ENCODE measurements around the gene KDM5C. TPM values are rescaled to one million over a fixed set of nuclear protein-coding genes. Genes with fewer than 3 reads are reported as not detected.

Gene KDM5C
- total RNA-seq, 1 donor from 2014 or later, result 65.2 TPM

DNA sequence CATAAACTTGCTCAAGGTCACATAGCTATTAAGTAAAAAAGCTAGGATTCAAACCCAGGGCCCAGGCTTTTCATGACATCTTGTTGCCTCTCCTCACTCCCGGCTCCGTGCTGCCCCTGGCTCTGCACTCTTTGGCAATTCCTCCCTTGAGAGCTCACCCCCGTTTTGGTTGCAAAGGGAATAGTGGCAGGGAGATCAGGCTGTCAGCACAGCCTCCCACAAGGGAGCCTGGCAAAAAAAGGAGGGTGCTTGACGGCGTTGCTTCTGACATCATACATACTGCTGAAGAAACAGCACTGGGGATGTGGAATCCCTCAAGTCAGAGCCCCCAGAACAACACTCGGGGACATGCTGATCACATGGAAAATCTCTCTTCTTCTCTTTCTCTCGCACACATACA is 35.8 kb upstream of the KDM5C start:
- ATAC-seq, result no peak
- Histone ChIP-seq H3K9me3 (no peaks in the 10 kb centered on the region), H3K36me3 (no peaks in the 10 kb centered on the region), H3K27ac (no peak overlapping the region), H3K4me3 (no peak overlapping the region), H3K27me3 (no peaks in the 10 kb centered on the region), H3K4me1 (no peaks in the 10 kb centered on the region)
- DNase-seq, result no peak
- intact Hi-C loops (cut with DNase I), result no loop called here
- TF ChIP-seq, protein P1, sequence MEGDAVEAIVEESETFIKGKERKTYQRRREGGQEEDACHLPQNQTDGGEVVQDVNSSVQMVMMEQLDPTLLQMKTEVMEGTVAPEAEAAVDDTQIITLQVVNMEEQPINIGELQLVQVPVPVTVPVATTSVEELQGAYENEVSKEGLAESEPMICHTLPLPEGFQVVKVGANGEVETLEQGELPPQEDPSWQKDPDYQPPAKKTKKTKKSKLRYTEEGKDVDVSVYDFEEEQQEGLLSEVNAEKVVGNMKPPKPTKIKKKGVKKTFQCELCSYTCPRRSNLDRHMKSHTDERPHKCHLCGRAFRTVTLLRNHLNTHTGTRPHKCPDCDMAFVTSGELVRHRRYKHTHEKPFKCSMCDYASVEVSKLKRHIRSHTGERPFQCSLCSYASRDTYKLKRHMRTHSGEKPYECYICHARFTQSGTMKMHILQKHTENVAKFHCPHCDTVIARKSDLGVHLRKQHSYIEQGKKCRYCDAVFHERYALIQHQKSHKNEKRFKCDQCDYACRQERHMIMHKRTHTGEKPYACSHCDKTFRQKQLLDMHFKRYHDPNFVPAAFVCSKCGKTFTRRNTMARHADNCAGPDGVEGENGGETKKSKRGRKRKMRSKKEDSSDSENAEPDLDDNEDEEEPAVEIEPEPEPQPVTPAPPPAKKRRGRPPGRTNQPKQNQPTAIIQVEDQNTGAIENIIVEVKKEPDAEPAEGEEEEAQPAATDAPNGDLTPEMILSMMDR (IDR thresholded peaks at IDR 0.05), result no peak

DNA sequence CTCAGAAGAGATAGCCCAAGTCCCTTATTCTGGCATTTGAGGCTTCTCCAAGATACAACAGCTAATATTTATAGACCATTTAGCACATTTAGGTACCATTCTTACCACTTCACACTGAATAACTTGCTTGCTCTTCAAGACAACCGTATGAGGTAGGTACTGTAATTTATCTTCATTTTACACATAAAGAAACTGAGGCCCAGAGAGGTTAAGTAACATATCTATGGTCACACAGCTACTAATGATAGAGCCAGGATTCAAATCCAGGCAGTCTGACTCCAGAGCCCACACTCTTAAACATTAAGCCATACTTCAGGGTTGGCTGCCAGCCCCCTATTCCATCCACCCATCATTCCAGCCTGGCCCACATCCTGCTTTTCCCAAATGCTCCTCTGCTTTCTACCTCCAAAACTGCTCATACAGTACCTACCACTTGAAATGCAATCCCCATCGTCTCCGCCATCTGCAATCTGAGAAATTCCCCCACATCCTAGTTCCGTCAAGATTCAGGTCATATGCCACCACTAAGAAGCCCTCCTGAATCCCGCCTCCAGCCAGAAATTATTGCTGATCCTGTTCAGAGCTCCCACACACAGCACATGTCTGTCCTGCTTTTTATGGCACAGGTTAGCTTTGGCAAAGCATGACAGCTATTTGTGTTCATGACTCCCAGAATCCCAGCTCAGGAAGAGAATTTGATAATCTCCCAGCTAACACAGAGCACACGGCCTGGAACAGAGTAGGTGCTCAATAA is 32.8 kb upstream of the KDM5C start:
- Histone ChIP-seq H3K4me1 (no peaks in the 10 kb centered on the region), H3K9me3 (no peaks in the 10 kb centered on the region), H3K27ac (no peak overlapping the region), H3K36me3 (no peaks in the 10 kb centered on the region), H3K27me3 (no peaks in the 10 kb centered on the region), H3K4me3 (no peak overlapping the region)
- ATAC-seq (no peak), DNase-seq (no peak)
- intact Hi-C loops (cut with DNase I), result no loop called here
- TF ChIP-seq, protein P1 (IDR thresholded peaks at IDR 0.05), result no peak

DNA sequence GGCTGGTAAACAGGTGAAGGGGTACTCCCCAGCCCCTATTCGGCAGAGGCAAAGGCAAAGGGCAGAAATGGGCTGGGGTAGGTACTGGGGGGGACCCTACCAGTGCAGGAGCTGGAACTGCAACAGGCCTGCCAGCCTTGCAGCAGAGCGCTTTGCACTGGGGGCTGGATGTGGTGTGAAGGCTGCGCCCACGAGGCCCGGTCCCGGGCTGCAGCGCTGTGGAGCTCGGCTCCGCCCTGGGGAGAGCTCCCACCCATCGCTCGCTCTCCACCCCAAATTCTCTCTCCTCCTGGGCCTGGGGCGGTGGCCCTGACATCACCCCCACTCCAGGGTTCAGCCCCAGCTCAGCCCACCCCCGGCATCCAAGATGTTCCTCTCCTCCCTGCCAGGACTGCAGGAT is 32.2 kb upstream of the KDM5C start:
- no peaks in the 10 kb centered on the region for H3K27me3 ChIP-seq
- no peaks in the 10 kb centered on the region for H3K36me3 ChIP-seq
- no peaks in the 10 kb centered on the region for H3K4me1 ChIP-seq
- TF ChIP-seq, protein P1 (IDR thresholded peaks at IDR 0.05), result no peak
- H3K27ac ChIP-seq, result no peak overlapping the region
- H3K9me3 ChIP-seq, result no peaks in the 10 kb centered on the region
- no peak for ATAC-seq
- intact Hi-C loops (cut with DNase I), result no loop called here
- no peak overlapping the region for H3K4me3 ChIP-seq
- no peak for DNase-seq

DNA sequence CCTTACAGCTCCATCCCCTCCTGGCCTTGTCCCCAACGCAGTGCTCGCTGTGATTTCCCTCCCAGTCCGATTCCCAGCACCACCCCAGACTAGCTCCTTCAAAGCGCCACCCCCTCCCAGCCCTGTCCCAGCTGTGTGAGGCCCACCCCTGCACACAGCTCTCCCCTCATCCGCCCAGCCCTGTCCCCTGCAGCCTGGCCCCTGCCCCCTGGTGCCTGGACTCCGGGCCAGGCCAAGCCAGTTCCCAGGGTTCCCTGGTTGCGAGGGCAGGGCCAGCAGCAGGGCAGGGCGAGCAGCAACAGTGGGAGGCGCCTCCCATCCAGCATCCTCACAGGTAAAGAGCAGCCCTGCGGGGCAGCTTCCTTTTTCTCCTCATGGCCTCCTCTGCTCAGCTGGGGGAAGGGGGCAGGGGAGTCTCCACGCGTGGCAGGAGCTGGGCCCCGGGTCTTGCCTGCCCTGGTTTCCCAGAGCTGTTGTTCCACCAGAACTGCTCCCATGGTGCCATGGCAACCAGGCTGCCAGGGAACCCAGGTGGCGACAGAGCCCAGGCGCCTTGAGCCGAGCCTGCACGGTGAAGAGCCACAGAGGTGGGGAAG is 31.5 kb upstream of the KDM5C start:
- TF ChIP-seq, protein P1 (IDR thresholded peaks at IDR 0.05), result no peak
- Histone ChIP-seq H3K4me3 (no peak overlapping the region), H3K36me3 (no peaks in the 10 kb centered on the region), H3K4me1 (no peaks in the 10 kb centered on the region), H3K9me3 (no peaks in the 10 kb centered on the region), H3K27ac (no peak overlapping the region), H3K27me3 (no peaks in the 10 kb centered on the region)
- intact Hi-C loops (cut with DNase I), result no loop called here
- ATAC-seq, result no peak
- DNase-seq, result no peak

DNA sequence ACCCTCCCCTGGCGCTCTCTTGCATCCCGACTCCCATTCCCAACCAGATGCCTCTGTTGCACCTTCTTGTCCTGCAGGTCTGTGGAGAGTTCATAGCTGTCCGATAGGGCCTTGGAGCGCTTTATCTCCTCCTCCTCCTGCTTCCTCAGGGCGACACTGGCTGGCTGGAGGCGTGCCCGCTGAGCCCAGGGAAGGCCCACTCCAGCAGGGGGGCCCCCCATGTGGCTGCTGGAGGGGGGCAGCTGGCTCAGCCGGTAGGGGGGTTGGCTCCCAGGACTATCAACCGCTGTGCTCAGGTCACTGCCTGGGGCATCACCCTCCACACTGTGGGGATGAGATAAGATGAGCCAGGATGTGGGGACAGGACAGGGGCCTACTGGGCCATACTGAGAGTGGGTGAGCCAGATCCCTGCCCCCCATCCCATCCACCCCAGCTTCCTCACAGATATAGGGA is 30.8 kb upstream of the KDM5C start:
- TF ChIP-seq, protein P1 (IDR thresholded peaks at IDR 0.05), result no peak
- ATAC-seq, result no peak
- H3K27ac ChIP-seq, result no peak overlapping the region
- H3K36me3 ChIP-seq, result no peaks in the 10 kb centered on the region
- no peak overlapping the region for H3K4me3 ChIP-seq
- no peak for DNase-seq
- intact Hi-C loops (cut with DNase I), result no loop called here
- H3K9me3 ChIP-seq, result no peaks in the 10 kb centered on the region
- no peaks in the 10 kb centered on the region for H3K27me3 ChIP-seq
- no peaks in the 10 kb centered on the region for H3K4me1 ChIP-seq
